ENCODE results near the gene APOO. TPM values are rescaled to one million over a fixed set of nuclear protein-coding genes. Genes with fewer than 3 reads are reported as not detected.

The APOO gene
- total and polyA plus RNA-seq, 2 of the 13 experiments (the other 11 are each of a cell fraction or from before 2014, with no cell fraction given), result 9.7 to 22.1 TPM

DNA sequence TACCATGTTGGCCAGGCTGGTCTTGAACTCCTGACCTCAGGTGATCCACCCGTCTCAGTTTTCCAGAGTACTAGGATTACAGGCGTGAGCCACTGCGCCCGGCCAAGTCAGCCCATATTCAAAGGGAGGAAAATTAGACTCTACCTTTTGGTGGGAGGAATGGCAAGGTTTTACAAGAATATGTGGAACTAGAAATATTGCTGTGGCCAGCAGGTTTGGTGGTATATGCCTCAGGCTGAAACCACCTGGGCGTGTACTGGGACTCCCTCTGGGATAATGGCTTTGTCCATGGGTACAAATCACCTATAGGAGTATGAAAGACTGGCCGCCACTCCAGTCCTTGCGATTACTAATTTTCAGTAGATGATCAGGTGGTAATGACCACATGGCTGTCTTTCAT is 92.4 kb downstream of the APOO start (continued):
- TF ChIP-seq NFYC (CRISPR knock-in tag; IDR thresholded peaks at IDR 0.05) (no peak), THYN1 (CRISPR knock-in tag; IDR thresholded peaks at IDR 0.05; ENCODE audit: borderline replicate concordance, low read depth) (no peak), U2AF2 (IDR thresholded peaks at IDR 0.05; ENCODE audit: low read depth, low read length) (no peak)

DNA sequence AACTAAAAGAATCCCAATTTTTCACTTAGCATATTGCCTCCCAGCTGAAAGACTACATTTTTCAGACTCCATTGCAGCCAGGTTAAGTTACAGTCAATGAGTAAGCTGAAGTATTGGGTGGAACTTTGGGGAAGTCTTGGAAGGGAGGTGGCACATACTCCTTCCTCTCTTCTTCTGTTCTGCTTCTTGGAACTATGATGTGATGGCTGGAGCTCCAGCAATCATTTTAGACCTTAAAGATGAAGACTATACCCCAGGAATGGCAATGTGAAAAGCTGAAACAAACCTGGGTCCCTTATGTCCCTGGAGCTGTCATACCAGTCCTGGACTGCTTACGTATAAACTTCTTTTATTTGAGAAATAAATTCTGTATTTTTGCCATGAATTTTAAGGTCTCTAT is 93.9 kb downstream of the APOO start:
- no peaks in the 10 kb centered on the region for H3K4me1 ChIP-seq (ENCODE audit: insufficient read depth, low read length)
- ChIA-PET CTCF (ENCODE audit: low intra/inter-chr PET ratio, low total read pairs) (no interaction called here), POLR2A (no interaction called here)
- H3K27ac ChIP-seq (ENCODE audit: extremely low read length, insufficient read depth, low read length), result no peak overlapping the region
- no peak overlapping the region for H3K4me2 ChIP-seq (ENCODE audit: low read depth, low read length)
- TF ChIP-seq LCORL (IDR thresholded peaks at IDR 0.05) (no peak), LCORL (CRISPR knock-in tag; IDR thresholded peaks at IDR 0.05) (no peak), ZNF33B (CRISPR knock-in tag; IDR thresholded peaks at IDR 0.05) (no peak), ZNF558 (CRISPR knock-in tag; IDR thresholded peaks at IDR 0.05; ENCODE audit: borderline replicate concordance) (no peak), SRSF9 (IDR thresholded peaks at IDR 0.05; ENCODE audit: borderline replicate concordance, insufficient read depth, low read depth, low read length, poor library complexity, severe bottlenecking) (no peak), KLF9 (CRISPR knock-in tag; IDR thresholded peaks at IDR 0.05; ENCODE audit: low read depth) (no peak), ZNF441 (CRISPR knock-in tag; IDR thresholded peaks at IDR 0.05; ENCODE audit: borderline replicate concordance) (no peak)
- DNase-seq (ENCODE audit: low spot score) (no peak), FAIRE-seq (no peak), ATAC-seq (no peak)
- H3K27me3 ChIP-seq (ENCODE audit: control insufficient read depth in 1 of 2, insufficient read depth in 2 of 2, low read length in 2 of 2), result no peaks in the 10 kb centered on the region
- no TSS peak for BruUV-seq (replicated peaks)
- no peaks in the 10 kb centered on the region for H3K36me3 ChIP-seq (replicated peaks in 1 of 2; ENCODE audit: control insufficient read depth in 1 of 2, insufficient read depth in 2 of 2, low read length in 2 of 2)
- H2AFZ ChIP-seq (ENCODE audit: low read length), result no peak overlapping the region
- H3K4me3 ChIP-seq (replicated peaks in 1 of 3; ENCODE audit: insufficient read depth in 1 of 3, low read depth in 2 of 3, low read length in 3 of 3), result no peak overlapping the region
- H3K9ac ChIP-seq (ENCODE audit: insufficient read depth, low read depth, low read length), result no peak overlapping the region
- no peaks in the 10 kb centered on the region for H3K79me2 ChIP-seq (ENCODE audit: insufficient read depth, low read length)
- no peaks in the 10 kb centered on the region for H4K20me1 ChIP-seq (ENCODE audit: insufficient read depth, low read length)
- intact Hi-C loops (cut with micrococcal nuclease; ENCODE audit: unreplicated experiment) (no loop called here), in situ Hi-C loops (cut with HindIII; ENCODE audit: extremely low pct_ligation_motif_present, low pct_unique_long_range_greater_than_20kb) (no loop called here)
- 100% methylated on average over 1 of the region's 1 CpG for WGBS (ENCODE audit: low lambda C conversion rate)
- no peaks in the 10 kb centered on the region for H3K9me3 ChIP-seq (ENCODE audit: low read length)
